ENCODE measurements around the gene SERP1.

The SERP1 gene

DNA sequence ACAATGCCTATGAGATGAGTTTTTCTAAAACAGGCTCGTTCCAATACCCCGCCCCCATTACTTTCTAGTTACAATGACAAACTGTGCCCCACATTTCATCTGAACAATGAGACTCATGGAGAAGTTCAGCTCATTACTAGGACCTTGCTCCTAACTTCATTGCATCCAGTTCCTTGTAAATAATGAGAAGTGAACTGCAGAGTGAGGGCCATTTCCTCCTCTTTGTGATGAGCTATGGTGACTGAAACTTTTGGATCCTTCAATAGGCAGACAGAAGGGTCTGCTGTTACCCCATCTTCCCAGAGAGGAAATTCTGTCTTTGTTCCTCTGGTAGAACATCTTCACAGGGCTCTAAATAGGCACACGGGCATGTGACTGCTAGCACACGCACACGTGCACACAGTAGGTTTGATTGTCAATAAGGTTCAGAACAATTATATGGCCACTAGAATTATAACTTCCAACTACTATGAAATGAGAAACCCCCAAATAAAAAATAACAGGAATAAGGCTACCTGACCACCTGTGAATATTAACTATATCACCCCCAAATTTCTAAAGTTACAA, 51.8 kb downstream of the SERP1 start:
- in situ Hi-C loops (cut with HindIII; ENCODE audit: low sequenced_read_pairs), result no loop called here
